GM21515 (cell line): ENCODE measurements around the gene GPR158.

Source experiments
- ATAC-seq: cut with Tn5 transposase; IDR thresholded peaks from one replicate; pipeline ENCODE4 v1.9.1; 2021; ENCODE audit not compliant: unreplicated experiment

The GPR158 gene

GRCh38 chr10:25556457-25556856 is 381.7 kb downstream of the GPR158 start:
- no peak for ATAC-seq

GRCh38 chr10:25557136-25557535 is 382.3 kb downstream of the GPR158 start:
- ATAC-seq = no peak

GRCh38 chr10:25561758-25562157 is 387.0 kb downstream of the GPR158 start:
- no peak for ATAC-seq

GRCh38 chr10:25562547-25562946 is 387.7 kb downstream of the GPR158 start:
- no peak for ATAC-seq

- no peak for ATAC-seq
Observed at GRCh38 chr10:25564351-25564750, 389.6 kb downstream of the GPR158 start.

- no peak for ATAC-seq
Observed at GRCh38 chr10:25565570-25565969, 390.8 kb downstream of the GPR158 start.

GRCh38 chr10:25573316-25573715 is 398.5 kb downstream of the GPR158 start:
- ATAC-seq = no peak

- ATAC-seq = no peak
Observed at GRCh38 chr10:25575343-25575742, 400.5 kb downstream of the GPR158 start.

GRCh38 chr10:25578061-25578460 is 403.3 kb downstream of the GPR158 start:
- ATAC-seq = no peak

- ATAC-seq = no peak
Observed at GRCh38 chr10:25582961-25583360, 408.2 kb downstream of the GPR158 start.

GRCh38 chr10:25600651-25601050 is 425.9 kb downstream of the GPR158 start:
- ATAC-seq = no peak

GRCh38 chr10:25604591-25604990 is 429.8 kb downstream of the GPR158 start:
- no peak for ATAC-seq

- no peak for ATAC-seq
Observed at GRCh38 chr10:25614652-25615051, 439.9 kb downstream of the GPR158 start.

- no peak for ATAC-seq
Observed at GRCh38 chr10:25615926-25616325, 441.1 kb downstream of the GPR158 start.

- ATAC-seq = no peak
Observed at GRCh38 chr10:25616903-25617592, 442.2 kb downstream of the GPR158 start.

GRCh38 chr10:25627606-25628005 is 452.8 kb downstream of the GPR158 start:
- no peak for ATAC-seq

GRCh38 chr10:25629333-25629732 is 454.5 kb downstream of the GPR158 start:
- ATAC-seq = no peak

- no peak for ATAC-seq
Observed at GRCh38 chr10:25631471-25631870, 456.7 kb downstream of the GPR158 start.

GRCh38 chr10:25632802-25633201 is 458.0 kb downstream of the GPR158 start:
- ATAC-seq = no peak

GRCh38 chr10:25633542-25633941 is 458.7 kb downstream of the GPR158 start:
- ATAC-seq = no peak

GRCh38 chr10:25639646-25640045 is 464.8 kb downstream of the GPR158 start:
- no peak for ATAC-seq

- ATAC-seq = no peak
Observed at GRCh38 chr10:25641595-25641994, 466.8 kb downstream of the GPR158 start.

- ATAC-seq = no peak
Observed at GRCh38 chr10:25642721-25643120, 467.9 kb downstream of the GPR158 start.
